SK-N-SH treated with all-trans-retinoic acid at 6 μM for 48 hours (cell line): Measurements from ENCODE around the gene ATP12A.

Experiments
- ATAC-seq: fragments of 200-7000 bp; cut with Tn5 transposase; 3 replicates; pipeline ENCODE4 v1.9.1; 2020; ENCODE audit warnings: mild to moderate bottlenecking, moderate library complexity
- BACH2 ChIP-seq: fragments of 250-450 bp; sonication (Bioruptor Pico); IDR thresholded peaks from 2 replicates; pipeline ENCODE4 v1.9.0; 2021; ENCODE audit warnings: mild to moderate bottlenecking, borderline replicate concordance
- CREB5 ChIP-seq: fragments of 250-450 bp; sonication (Bioruptor Pico); IDR thresholded peaks from 2 replicates; pipeline ENCODE4 v1.5.1; 2020; ENCODE audit warnings: low read depth, mild to moderate bottlenecking, moderate library complexity
- CSDC2 ChIP-seq: fragments of 250-450 bp; sonication (Bioruptor Pico); IDR thresholded peaks from 2 replicates; pipeline ENCODE4 v1.5.0; 2020; ENCODE audit warnings: mild to moderate bottlenecking, moderate library complexity
- CSRNP3 ChIP-seq: fragments of 250-450 bp; sonication (Bioruptor Pico); IDR thresholded peaks from 2 replicates; pipeline ENCODE4 v1.5.1; 2021; ENCODE audit warnings: mild to moderate bottlenecking, moderate library complexity
- ESRRG ChIP-seq: fragments of 250-450 bp; sonication (Bioruptor Pico); IDR thresholded peaks from 2 replicates; pipeline ENCODE4 v1.6.1; 2021; ENCODE audit warnings: mild to moderate bottlenecking
- GLIS3 ChIP-seq: fragments of 250-450 bp; sonication (Bioruptor Pico); IDR thresholded peaks from 2 replicates; pipeline ENCODE4 v1.5.0; 2020; ENCODE audit warnings: mild to moderate bottlenecking, moderate library complexity
- ISL1 ChIP-seq: fragments of 250-450 bp; sonication (Bioruptor Pico); IDR thresholded peaks from 2 replicates; pipeline ENCODE4 v2.1.2; 2022; ENCODE audit warnings: mild to moderate bottlenecking, moderate library complexity
- OSR1 ChIP-seq: fragments of 250-450 bp; sonication (Bioruptor Pico); IDR thresholded peaks from 2 replicates; pipeline ENCODE4 v1.8.0; 2022; ENCODE audit warnings: moderate library complexity, mild to moderate bottlenecking, inconsistent platforms
- PPARA ChIP-seq: fragments of 250-450 bp; sonication (Bioruptor Pico); IDR thresholded peaks from 2 replicates; pipeline ENCODE4 v1.5.0; 2020; ENCODE audit warnings: mild to moderate bottlenecking, borderline replicate concordance
- RARB ChIP-seq: fragments of 250-450 bp; sonication (Bioruptor Pico); IDR thresholded peaks from 2 replicates; pipeline ENCODE4 v1.8.0; 2021; ENCODE audit warnings: mild to moderate bottlenecking, moderate library complexity
- SNAI2 ChIP-seq: fragments of 250-450 bp; sonication (Bioruptor Pico); IDR thresholded peaks from 2 replicates; pipeline ENCODE4 v1.5.0; 2020; ENCODE audit warnings: mild to moderate bottlenecking, moderate library complexity
- TCF4 ChIP-seq: fragments of 250-450 bp; sonication (Bioruptor Pico); IDR thresholded peaks from 2 replicates; pipeline ENCODE4 v1.8.0; 2021; ENCODE audit warnings: mild to moderate bottlenecking, moderate library complexity, borderline replicate concordance
- TOX ChIP-seq: fragments of 250-450 bp; sonication (Bioruptor Pico); IDR thresholded peaks from 2 replicates; pipeline ENCODE4 v1.8.0; 2021; ENCODE audit warnings: mild to moderate bottlenecking, moderate library complexity, borderline replicate concordance
- TSHZ2 ChIP-seq: fragments of 250-450 bp; sonication (Bioruptor Pico); IDR thresholded peaks from 2 replicates; pipeline ENCODE4 v1.5.0; 2020; ENCODE audit warnings: mild to moderate bottlenecking, moderate library complexity
- ZC3H10 ChIP-seq: fragments of 250-450 bp; sonication (Bioruptor Pico); IDR thresholded peaks from 2 replicates; pipeline ENCODE4 v1.5.1; 2021; ENCODE audit warnings: mild to moderate bottlenecking, moderate library complexity
- ZFP3 ChIP-seq: fragments of 250-450 bp; sonication (Bioruptor Pico); IDR thresholded peaks from 2 replicates; pipeline ENCODE4 v1.5.0; 2020; ENCODE audit warnings: mild to moderate bottlenecking, moderate library complexity
- ZFP30 ChIP-seq: fragments of 450-650 bp; formaldehyde crosslinking; IDR thresholded peaks from 2 replicates; pipeline ENCODE4 v1.5.0; 2022; ENCODE audit warnings: mild to moderate bottlenecking, moderate library complexity
- ZNF565 ChIP-seq: fragments of 450-650 bp; formaldehyde crosslinking; conservative IDR thresholded peaks from 2 replicates; pipeline ENCODE4 v1.5.0; 2020; ENCODE audit warnings: low read depth, mild to moderate bottlenecking, moderate library complexity
- ZNF70 ChIP-seq: fragments of 450-650 bp; formaldehyde crosslinking; IDR thresholded peaks from 2 replicates; pipeline ENCODE4 v1.5.0; 2020; ENCODE audit warnings: mild to moderate bottlenecking, moderate library complexity
- ZNF8 ChIP-seq: fragments of 450-650 bp; formaldehyde crosslinking; IDR thresholded peaks from 2 replicates; pipeline ENCODE4 v1.5.0; 2020; ENCODE audit warnings: mild to moderate bottlenecking, moderate library complexity
- TF ChIP-seq, protein P1 (sequence below): fragments of 250-450 bp; sonication (Bioruptor Pico); IDR thresholded peaks from 2 replicates; pipeline ENCODE4 v1.8.0; 2021; ENCODE audit warnings: low read depth, mild to moderate bottlenecking, moderate library complexity, borderline replicate concordance
- TF ChIP-seq, protein P2 (sequence below): fragments of 250-450 bp; sonication (Bioruptor Pico); IDR thresholded peaks from 2 replicates; pipeline ENCODE4 v1.8.0; 2020; ENCODE audit warnings: mild to moderate bottlenecking, moderate library complexity, borderline replicate concordance

Gene ATP12A

DNA sequence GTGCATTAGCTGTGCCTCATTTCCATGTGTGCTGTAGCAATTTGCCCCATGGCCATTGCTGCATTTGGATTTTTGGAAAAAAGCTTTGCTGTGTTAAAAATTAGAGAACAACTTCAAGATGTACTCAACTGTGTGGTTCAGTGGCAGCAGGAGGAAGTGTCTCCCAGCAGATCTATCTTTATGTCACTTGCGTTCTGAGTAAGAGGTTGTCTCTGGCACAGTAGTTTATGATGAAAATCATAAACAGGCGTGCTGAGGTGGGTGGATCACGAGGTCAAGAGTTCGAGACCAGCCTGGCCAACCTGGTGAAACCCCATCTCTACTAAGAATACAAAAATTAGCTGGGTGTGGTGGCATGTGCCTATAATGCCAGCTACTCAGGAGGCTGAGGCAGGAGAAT lies 54.7 kb downstream of the ATP12A start:
- no peak for TF ChIP-seq CSRNP3 (CRISPR knock-in tag)
- TF ChIP-seq, protein P1, sequence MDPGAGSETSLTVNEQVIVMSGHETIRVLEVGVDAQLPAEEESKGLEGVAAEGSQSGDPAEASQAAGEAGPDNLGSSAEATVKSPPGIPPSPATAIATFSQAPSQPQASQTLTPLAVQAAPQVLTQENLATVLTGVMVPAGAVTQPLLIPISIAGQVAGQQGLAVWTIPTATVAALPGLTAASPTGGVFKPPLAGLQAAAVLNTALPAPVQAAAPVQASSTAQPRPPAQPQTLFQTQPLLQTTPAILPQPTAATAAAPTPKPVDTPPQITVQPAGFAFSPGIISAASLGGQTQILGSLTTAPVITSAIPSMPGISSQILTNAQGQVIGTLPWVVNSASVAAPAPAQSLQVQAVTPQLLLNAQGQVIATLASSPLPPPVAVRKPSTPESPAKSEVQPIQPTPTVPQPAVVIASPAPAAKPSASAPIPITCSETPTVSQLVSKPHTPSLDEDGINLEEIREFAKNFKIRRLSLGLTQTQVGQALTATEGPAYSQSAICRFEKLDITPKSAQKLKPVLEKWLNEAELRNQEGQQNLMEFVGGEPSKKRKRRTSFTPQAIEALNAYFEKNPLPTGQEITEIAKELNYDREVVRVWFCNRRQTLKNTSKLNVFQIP (CRISPR knock-in tag), result no peak
- no peak for TF ChIP-seq SNAI2 (CRISPR knock-in tag)
- no peak for TF ChIP-seq TOX (CRISPR knock-in tag)
- TF ChIP-seq TCF4 (CRISPR knock-in tag), result no peak
- TF ChIP-seq ZNF70, result no peak
- no peak for TF ChIP-seq ZNF8 (CRISPR knock-in tag)
- TF ChIP-seq OSR1 (CRISPR knock-in tag), result no peak
- TF ChIP-seq TSHZ2 (CRISPR knock-in tag), result no peak
- TF ChIP-seq RARB (CRISPR knock-in tag), result no peak
- no peak for TF ChIP-seq PPARA
- no peak for TF ChIP-seq ISL1 (CRISPR knock-in tag)
- no peak for TF ChIP-seq ZFP3 (CRISPR knock-in tag)
- no peak for TF ChIP-seq CREB5 (CRISPR knock-in tag)
- TF ChIP-seq BACH2 (CRISPR knock-in tag), result no peak
- TF ChIP-seq ZFP30, result no peak
- TF ChIP-seq CSDC2 (CRISPR knock-in tag), result no peak
- no peak for TF ChIP-seq ZNF565 (CRISPR knock-in tag)
- no peak for TF ChIP-seq GLIS3 (CRISPR knock-in tag)
- TF ChIP-seq ESRRG (CRISPR knock-in tag), result no peak
- TF ChIP-seq, all 23 proteins: peak for 0

GRCh38 chr13:24737042-24737441 lies 56.8 kb downstream of the ATP12A start:
- ATAC-seq, result no peak
- TF ChIP-seq RARB (CRISPR knock-in tag) (no peak), CSDC2 (CRISPR knock-in tag) (no peak), CREB5 (CRISPR knock-in tag) (no peak), ZFP3 (CRISPR knock-in tag) (no peak), TOX (CRISPR knock-in tag) (no peak), ESRRG (CRISPR knock-in tag) (no peak), ZC3H10 (CRISPR knock-in tag) (no peak), BACH2 (CRISPR knock-in tag) (no peak), ZNF8 (CRISPR knock-in tag) (no peak), ISL1 (CRISPR knock-in tag) (no peak), CSRNP3 (CRISPR knock-in tag) (no peak), SNAI2 (CRISPR knock-in tag) (no peak), OSR1 (CRISPR knock-in tag) (no peak), TCF4 (CRISPR knock-in tag) (no peak), ZFP30 (no peak), GLIS3 (CRISPR knock-in tag) (no peak)
- TF ChIP-seq, protein P1 (CRISPR knock-in tag), result no peak
- TF ChIP-seq, protein P2, sequence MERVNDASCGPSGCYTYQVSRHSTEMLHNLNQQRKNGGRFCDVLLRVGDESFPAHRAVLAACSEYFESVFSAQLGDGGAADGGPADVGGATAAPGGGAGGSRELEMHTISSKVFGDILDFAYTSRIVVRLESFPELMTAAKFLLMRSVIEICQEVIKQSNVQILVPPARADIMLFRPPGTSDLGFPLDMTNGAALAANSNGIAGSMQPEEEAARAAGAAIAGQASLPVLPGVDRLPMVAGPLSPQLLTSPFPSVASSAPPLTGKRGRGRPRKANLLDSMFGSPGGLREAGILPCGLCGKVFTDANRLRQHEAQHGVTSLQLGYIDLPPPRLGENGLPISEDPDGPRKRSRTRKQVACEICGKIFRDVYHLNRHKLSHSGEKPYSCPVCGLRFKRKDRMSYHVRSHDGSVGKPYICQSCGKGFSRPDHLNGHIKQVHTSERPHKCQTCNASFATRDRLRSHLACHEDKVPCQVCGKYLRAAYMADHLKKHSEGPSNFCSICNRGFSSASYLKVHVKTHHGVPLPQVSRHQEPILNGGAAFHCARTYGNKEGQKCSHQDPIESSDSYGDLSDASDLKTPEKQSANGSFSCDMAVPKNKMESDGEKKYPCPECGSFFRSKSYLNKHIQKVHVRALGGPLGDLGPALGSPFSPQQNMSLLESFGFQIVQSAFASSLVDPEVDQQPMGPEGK (CRISPR knock-in tag), result no peak

More for the DNA sequence above, 54.7 kb downstream of the ATP12A start:
- ATAC-seq, result no peak
